GM18499 (cell line): ENCODE data around the gene PHACTR1.

Source experiments
- ATAC-seq: cut with Tn5 transposase; IDR thresholded peaks from one replicate; pipeline ENCODE4 v1.9.1; 2021; ENCODE audit warnings: moderate number of reproducible peaks; ENCODE audit not compliant: insufficient read depth, unreplicated experiment

PHACTR1 gene

DNA sequence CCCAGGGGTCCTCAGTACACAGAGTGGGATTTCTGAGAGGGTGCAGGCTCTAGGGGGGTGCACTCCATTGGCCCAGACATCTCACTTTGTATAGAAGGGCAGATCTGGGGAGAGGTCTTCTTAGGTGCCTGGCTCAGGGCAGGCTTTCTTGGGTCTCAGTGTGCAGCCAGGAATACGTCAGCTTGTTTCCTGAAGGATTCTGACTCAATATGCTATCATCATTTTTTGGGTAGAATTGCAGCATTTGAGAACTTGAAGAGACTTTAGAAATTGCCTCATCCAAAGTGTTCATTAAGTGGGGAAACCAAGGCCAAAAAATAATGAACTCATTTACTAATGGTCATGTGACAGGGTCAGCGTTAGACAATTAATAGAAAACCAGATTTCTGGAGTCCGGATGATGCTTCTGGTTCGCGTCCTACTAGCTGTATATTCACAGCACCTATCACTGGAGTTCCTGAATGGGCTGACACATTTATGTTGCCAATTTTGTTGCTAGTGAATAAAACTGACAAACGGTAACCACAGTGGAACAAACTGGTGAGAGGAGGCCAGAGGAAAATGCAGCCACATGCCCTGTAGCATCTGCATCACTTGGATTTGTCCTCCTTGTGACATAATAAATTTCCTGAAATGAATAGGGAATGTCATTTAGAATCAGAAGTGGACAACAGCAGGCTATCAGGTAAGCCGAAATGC lies 372.9 kb downstream of the PHACTR1 start:
- ATAC-seq, result no peak

DNA sequence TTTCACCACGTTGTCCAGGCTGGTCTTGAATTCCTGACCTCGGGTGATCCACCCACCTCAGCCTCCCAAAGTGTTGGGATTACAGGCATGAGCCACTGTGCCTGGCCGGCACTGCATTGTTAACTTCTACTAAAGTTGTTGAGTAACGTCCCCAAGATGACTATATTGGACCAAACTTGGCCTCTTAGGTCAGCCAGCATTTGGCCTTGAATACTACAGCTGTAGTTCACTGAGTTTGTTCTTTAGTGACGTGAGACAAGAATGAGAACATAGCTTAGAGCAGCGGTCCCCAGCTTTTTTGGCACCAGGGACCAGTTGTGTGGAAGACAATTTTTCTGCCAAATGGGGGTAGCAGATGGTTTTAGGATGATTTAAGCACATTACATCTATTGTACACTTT lies 374.6 kb downstream of the PHACTR1 start:
- ATAC-seq, result no peak

DNA sequence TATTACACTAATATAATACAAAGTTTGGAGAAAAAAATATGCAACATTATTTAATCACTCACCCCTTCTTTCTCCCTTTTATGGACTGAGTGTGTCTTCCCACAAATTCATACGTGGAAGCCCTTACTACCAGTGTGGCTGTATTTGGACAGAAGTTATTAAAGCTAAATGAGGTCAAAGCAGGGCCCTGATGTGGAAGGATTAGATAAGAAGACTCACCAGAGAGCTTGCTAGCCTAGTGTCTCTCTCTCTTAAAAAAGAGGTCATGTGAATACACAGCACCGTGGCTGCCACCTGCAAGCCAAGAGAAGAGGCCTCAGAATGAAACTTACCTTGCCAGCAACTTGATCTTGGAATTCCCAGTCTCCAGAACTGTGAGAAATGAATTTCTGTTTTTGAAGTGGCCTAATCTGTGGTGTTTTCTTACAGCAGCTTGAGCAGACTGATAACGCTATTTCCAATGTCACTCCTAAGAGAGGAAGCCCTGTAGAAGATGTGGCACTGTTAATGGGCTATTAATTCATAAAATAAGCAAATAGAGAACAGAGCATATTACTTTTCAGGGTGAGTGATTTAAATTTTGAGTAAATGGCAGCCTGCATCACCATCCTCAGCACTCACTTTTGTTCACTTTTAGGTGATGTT lies 378.3 kb downstream of the PHACTR1 start:
- ATAC-seq, result no peak

DNA sequence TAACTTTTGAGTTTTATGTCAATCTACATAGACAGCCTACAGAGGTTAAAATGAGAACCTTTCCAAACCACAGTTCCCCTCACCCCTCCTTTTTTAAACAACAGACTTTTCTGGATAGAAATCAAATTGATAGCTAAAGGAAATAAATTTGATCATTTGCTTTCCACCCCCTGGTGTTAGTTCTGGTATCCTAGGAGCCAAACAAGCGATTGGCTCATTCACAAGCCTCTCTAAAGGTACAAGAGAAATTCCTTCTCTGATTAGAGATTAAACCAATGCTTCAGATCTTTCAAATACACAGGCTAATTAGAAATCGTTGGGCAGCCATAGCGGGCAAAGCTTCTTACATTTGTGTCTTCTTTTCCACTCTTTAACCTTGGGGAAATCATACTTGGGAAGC lies 379.5 kb downstream of the PHACTR1 start:
- ATAC-seq, result no peak

DNA sequence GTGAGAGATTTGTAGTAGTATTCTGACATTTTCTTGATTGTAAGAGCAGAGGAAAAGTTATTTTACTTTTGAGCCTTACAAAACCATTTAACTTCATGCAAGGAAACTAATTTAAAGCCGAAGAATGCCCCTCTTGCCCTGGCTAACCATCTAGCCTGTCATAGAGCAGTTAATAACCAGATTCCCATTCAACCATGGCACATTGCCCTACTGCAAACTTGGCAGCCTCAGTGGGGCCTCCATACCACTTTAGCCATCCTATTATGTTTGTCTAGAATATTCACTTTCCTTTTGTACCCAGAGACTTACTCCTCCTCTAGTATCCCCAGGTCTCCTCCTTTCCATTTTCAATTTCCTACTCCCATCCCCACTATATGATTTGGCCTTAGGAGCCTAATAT lies 380.9 kb downstream of the PHACTR1 start:
- ATAC-seq, result no peak

DNA sequence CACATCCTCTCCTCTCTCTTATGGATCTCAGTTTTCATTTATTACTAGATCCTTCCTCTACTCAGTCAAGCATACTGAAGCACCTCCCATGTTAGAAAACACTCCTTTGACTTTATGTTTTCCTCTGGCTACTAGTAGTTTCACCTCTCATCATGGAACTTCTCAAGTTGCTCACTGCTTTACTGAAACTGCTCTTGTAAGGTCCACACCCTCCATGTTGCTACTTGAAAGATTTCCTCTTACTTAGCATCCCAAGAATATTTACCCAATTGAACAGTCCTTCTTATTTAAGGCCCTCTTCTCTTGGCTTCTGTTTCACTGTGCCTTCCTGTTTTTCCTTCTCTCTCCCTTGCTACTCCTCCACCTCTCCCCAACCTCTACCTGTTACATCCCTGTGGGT lies 381.4 kb downstream of the PHACTR1 start:
- no peak for ATAC-seq

DNA sequence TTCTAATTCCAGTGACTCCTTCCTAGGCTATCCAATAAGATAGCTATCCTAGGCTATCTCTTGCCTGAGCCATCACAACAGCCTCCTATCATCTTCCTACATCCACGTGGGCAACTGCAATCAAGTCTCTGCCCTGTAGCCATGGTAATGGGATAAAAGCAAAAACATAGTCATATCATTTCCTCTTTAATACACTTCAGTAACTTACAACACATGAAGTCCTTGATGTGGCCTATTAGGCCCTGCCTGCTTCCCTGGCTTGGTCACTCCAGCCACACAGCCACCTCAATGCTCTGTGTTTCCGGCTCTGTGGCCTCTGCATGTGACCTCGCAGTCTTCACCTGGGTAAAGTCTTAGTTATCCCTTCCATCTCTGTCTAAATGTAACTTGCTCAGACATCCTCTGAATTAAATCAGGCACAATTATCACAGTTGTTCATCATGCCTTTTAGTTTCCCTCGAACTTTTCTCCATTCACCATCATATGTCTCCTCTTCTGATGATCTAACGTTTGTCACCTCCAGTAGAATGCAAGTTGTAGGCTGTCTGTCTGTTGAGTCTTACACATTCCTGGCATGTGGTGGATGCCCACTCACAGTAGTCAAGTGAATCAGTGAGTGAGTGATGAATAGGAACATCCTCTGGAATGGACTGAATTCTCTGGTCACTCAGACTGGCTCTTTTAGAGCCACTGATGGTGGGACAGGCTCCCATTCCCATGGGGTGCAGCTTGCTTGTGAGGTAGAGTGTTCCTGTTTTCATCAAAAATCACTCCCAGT lies 382.4 kb downstream of the PHACTR1 start:
- ATAC-seq, result no peak

DNA sequence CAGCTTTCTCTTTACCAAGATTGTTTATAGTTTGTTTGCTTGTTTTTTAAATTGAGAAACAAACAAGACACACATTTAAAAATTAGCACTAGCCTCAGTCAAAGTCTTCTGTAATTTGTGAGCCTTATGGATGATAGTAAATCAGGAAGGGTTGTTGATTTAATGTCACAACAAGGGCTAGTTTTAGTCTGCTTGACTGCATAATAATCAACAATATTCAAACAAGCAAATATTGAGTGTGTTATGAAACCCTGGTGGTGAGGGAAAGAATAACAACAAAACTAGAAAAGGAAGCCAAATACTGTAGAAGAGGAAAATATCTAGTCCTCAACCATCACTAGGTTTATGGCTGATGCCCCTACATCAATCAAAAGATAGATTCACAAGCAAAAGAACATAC lies 383.2 kb downstream of the PHACTR1 start:
- ATAC-seq, result no peak

DNA sequence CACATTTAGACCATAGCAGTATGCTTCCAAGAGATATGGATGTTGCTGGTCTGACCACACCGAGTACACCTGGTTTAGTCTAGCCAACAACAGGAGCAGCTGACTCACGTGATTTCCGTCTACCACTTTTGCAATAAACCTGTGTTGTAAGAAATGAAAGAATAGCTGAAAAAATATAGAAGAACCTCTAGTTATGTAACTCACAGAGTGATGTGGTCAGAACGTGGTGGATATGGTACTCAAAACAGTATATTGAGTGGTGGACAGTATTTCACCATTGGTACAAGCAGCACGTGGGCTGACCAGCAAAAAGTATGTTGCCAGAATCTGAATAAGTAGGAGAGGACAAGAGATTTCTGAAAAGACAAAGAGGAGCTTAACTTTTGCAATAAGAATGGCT lies 384.8 kb downstream of the PHACTR1 start:
- ATAC-seq, result no peak

DNA sequence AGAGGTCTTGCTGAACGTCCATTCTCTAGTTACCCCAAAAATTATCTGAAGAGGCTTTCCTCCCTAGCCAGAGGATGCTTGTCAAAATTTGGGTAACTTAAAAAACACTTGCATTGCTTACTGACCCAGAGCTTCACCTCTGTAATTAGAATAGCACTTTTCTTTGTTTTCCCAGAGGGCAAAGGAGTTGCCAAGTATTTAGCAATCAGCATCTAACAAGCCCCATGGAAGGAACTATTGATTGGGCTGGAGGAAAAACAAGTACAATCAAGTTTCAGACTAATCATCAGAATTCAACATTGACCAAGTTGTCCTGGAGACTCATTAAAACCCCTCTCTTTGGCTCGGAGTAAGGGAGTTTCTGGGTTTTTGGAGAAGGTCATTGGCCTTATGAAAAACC lies 385.4 kb downstream of the PHACTR1 start:
- ATAC-seq, result no peak

DNA sequence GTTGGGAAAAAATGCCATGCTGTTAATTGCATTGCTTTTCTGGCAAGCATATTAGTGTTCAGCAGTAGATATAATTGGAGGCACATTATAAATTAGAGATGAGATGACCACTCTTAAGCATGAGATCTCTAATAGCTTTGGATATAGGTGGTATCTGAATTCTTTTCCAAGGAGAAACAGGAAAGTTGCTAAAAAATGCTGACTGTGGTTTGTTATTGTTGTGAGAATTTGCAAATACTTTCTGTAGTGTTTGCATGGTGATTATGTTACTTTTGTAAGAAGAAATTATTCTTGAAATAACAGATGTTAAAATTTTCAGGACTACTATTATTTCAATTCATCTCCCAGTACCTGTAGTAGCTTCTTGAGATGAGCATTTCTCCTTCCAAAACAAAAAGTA lies 386.6 kb downstream of the PHACTR1 start:
- no peak for ATAC-seq

DNA sequence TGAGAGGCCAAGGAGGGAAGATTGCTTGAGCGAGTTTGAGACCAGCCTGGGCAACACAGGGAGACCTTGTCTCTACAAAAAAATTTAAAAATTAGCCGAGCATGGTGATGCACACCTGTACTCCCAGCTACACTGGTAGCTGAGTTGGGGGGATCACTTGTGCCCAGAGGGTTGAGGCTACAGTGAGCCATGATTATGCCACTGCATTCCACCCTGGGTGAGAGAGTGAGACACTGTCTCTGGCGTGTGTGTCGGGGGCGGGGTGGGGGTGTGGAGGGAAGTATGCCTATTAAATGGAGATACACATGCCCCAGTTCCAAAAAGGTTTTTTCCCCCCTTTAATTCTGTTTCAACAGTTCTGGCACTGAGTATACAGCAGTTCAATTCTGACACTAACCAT lies 388.6 kb downstream of the PHACTR1 start:
- no peak for ATAC-seq

DNA sequence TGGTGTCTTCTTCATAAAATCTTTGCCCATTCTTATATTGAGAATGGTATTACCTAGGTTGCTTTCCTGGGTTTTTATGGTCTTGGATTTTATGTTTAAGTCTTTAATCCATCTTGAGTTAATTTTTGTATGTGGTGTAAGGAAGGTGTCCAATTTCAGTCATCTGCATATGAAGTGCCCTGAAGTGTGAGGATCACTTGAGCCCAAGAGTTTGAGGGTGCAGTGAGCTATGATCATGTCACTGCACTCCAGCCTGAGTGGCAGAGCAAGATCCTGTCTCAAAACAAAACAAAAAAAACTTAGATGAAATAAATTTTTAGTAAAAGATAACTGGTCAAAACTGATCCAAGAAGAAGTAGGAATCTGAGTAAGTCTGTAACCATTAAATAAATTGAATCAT lies 396.4 kb downstream of the PHACTR1 start:
- no peak for ATAC-seq

DNA sequence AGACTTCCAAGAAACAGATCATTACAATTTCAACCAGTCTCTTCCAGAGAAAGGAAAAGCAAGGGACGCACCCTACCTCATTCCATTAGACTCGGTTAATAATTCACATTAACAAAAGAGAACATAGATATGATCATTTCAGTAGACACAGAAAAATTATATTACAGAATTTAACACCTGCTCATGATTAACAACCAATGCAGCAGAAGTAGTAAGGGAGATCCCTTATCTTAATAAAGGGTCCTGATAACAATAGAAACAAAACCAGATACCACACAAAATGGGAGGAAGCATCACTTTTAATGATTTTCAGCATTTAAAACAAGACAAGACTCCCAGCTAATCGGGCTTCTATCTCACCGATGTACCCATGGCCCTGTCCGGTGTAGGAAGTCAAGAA lies 396.8 kb downstream of the PHACTR1 start:
- no peak for ATAC-seq

DNA sequence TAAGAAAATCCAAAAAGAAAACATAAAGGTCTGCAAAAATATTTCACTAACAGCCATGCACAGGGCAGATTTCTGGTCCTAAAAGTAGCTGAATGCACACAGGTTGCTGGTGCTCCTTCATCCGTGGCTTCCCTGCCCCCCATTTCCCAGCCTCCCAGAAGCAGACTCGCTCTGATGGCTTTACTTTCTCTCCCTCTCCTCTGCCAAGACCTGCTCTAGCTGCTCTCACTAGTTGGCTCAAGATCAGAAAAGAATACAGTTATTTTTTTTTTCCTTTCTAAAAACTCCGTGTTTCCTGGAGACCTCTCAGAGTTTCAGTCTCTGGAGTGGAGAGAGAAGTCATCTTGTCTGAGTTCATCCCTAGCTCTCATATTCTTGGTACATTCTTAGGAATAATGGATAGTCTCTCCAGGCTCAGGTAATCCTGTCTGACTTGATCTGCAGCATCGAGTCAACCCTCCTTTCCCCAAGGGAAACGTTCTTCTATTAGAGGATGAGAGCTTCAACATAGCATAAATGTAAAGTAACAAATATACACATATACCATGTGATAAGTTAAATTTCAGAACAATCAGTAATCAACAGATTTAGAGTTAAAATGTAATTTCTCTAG lies 397.5 kb downstream of the PHACTR1 start:
- no peak for ATAC-seq

DNA sequence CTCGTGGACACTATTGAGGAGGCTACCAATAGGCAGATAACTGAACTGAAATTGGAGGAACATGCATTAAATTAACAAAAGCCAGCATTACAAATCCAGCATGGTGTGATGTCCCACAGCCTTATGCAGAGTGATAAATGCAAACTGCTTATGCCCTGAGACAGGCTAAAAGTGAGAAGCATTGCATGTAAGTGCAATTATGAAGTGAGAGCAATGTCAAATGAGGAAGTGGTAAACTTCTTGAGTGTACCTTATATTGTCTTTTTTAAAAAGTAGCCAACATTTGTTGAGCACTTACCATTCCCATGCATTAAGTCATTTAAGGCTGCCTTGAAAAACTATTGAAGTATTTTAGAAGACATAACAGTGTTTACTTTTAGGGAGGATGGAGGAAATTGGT lies 399.6 kb downstream of the PHACTR1 start:
- no peak for ATAC-seq

DNA sequence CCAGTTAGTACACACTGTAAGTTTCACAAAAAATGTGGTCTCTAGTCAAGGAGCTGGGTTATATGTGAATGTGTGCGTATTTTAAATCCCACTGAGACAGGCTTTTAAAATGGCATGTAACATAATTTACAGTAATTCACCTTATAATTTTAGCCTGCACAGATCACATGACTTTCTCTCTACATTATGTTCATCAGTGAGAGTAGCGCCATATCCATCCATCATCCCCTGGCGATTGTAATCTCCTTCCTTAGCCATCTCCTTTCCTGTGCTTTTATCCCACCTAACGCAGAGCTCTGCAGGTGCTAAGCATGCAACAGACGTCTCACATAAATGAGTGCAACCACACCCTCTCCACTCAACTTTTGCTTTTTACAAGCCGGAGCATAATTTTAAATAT lies 401.0 kb downstream of the PHACTR1 start:
- no peak for ATAC-seq

DNA sequence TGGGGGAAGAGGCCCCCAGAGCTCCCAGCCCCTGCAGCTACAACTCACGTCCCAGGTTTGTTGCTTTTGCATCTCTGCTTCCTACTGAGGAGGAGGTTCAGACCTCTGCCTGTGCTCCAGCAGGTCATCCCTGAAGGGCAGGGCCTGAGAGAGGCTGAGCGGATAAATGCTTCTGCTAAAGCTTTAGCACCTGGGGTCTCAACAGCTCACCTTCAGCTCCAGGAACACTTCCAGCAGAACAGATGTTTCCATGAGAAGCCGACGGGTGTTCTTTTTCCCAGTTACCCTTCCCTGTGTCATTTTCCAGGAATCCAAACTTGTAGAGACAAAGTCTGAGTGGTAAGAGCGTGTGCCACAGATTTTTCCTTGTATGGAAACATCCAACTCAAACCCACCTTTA lies 403.0 kb downstream of the PHACTR1 start:
- no peak for ATAC-seq

DNA sequence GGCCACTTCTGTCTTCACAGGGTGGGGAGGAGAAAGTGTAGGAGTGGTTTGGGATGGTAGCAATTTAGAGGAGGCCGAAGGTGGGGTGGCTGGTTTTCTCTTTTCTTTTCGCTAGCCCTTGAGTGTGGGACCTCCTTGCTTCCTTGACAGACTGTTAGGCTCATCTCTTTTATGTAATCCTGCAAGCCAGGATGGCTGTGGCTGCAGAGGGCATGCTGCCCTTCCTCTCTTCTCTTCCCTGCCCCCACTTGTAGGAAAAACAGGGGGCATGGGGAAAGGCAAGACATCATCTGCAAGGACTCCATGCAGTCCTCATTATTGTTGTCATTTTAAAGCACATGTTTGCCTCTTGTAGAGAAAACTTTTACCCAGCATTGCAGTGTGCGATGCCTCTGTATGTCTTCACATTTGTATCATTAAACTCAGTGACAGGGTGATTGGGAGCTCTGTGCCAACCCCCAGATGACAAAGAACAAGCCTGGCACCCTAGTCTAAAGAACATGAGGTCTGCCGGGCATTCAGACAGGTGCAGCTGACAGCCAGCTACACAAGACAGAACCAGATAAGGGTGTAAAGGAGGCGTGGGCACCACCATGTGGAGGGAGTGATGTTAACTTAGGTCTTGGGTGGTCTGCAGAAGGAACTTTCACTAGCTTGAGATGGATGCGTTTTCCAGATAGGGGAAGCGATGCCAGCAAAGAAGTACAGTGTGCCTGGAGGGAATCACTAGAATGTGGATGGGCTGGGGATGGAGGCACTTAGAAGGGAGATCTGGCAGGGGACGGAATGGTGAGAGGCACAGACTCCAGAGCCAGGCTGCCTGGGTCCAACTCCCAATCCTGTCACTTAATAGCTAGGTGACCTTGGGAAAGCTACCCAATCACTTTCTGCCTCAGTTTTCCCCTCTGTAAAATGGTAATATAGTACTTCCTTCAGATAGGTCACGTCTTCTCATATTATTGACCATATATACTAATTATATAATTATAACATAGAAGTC lies 404.2 kb downstream of the PHACTR1 start:
- no peak for ATAC-seq

DNA sequence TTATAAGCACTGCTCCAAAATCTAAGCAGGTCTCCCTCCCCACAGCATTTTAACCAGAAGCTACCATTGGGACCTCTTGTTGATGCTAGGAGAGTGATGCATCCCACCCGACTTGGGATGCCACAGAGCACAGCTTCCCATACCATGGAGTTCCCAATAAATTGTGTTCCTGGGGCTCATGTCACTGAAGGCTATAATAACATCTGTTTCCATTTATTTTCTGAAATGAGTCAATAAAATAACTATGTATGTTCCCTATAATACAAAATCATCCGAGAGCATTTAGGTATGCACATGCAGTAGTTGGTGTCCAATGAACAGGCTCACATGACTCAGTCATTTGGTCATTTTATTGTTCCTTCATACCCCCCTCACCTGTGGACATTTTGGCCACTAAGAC lies 407.6 kb downstream of the PHACTR1 start:
- ATAC-seq, result no peak
